ENCODE data around the gene ADIPOR1. TPM values are rescaled to one million over a fixed set of nuclear protein-coding genes. Genes with fewer than 3 reads are reported as not detected.

The ADIPOR1 gene
- total RNA-seq, 1 donor from 2014 or later, result 88.1 TPM

DNA sequence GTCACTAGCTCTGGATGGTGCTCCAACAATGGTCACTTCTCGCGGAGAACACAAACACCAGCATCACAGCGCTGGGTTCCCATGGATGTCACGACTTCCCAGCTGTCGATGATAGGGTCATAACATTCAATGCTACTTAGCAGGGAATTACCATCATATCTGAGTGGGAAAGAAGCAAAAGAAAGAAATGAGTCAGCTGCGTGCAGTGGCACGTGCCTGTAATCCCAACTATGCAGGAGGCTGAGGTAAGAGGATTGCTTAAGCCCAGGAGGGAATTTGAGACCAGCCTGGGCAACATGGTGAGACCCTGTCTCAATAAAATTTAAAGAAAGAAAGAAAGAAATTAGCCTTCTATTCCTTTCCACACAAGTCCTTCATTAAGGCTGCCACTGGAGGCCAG is 65.6 kb downstream of the ADIPOR1 start:
- no peak for DNase-seq
- no peak for ATAC-seq
- intact Hi-C loops (cut with micrococcal nuclease), result no loop called here

Other genes starting within 250 kb of the ADIPOR1 start
- gene SYT2, start 247.9 kb downstream of the ADIPOR1 start, total RNA-seq, result not detected
- gene KDM5B, start 149.9 kb downstream of the ADIPOR1 start, total RNA-seq, result 14.6 TPM
- gene PCAT6, start 147.4 kb downstream of the ADIPOR1 start, total RNA-seq, result 0.79 TPM
- 4.7 TPM for gene RABIF, start 69.2 kb downstream of the ADIPOR1 start, total RNA-seq
- 18.8 TPM for gene KLHL12, start 31.1 kb downstream of the ADIPOR1 start, total RNA-seq
- gene CYB5R1, start 8.9 kb upstream of the ADIPOR1 start, total RNA-seq, result 104 TPM
- gene TMEM183A, start 49.1 kb upstream of the ADIPOR1 start, total RNA-seq, result 24.3 TPM
- 21.3 TPM for gene PPFIA4, start 68.2 kb upstream of the ADIPOR1 start, total RNA-seq
- gene MYOG, start 127.7 kb upstream of the ADIPOR1 start, total RNA-seq, result not detected
- gene ADORA1, start 169.4 kb upstream of the ADIPOR1 start, total RNA-seq, result 13.5 TPM
- gene MYBPH, start 217.5 kb upstream of the ADIPOR1 start, total RNA-seq, result not detected
- gene CHI3L1, start 228.4 kb upstream of the ADIPOR1 start, total RNA-seq, result 1.0 TPM

Measured in left ventricle myocardium superior (tissue), 1 donor.